ENCODE data around the gene CIZ1. TPM values are rescaled to one million over a fixed set of nuclear protein-coding genes. Genes with fewer than 3 reads are reported as not detected.

CIZ1 gene
- total RNA-seq, 1 experiment from 2014 or later = 104 TPM

- Histone ChIP-seq H3K23me2 (ENCODE audit: insufficient read length, low read depth, low read length, poor library complexity, severe bottlenecking) (peaks cover 8% of the 10 kb centered on the region), H2BK5ac (ENCODE audit: insufficient read length, low read length) (no peak overlapping the region), H3K4me1 (ENCODE audit: insufficient read depth, low read length) (peaks cover 6% of the 10 kb centered on the region; the same call in 1 of the 2 replicates), H3K4ac (ENCODE audit: low read depth, low read length) (no peak overlapping the region), H3K9me3 (ENCODE audit: control insufficient read depth, low read depth, low read length) (no peaks in the 10 kb centered on the region), H2BK15ac (ENCODE audit: low read depth, low read length) (no peak overlapping the region), H3K9ac (ENCODE audit: extremely low read depth, insufficient read length, low read length) (no peak overlapping the region), H3K56ac (ENCODE audit: insufficient read length, low read depth, low read length) (no peak overlapping the region), H2BK20ac (ENCODE audit: low read depth, low read length, poor library complexity, severe bottlenecking) (no peak overlapping the region), H3K79me2 (ENCODE audit: insufficient read depth, low read length) (no peaks in the 10 kb centered on the region), H4K5ac (ENCODE audit: insufficient read length, low read depth, low read length) (no peak overlapping the region), H3K4me2 (ENCODE audit: insufficient read depth, insufficient read length, low read length) (peak overlapping the region; percentile 83), H3T11ph (ENCODE audit: low read length) (no peak overlapping the region), H2BK120ac (ENCODE audit: low read depth, low read length, poor library complexity, severe bottlenecking) (no peak overlapping the region), H3K18ac (ENCODE audit: insufficient read length, low read depth, low read length) (no peak overlapping the region), H2AFZ (ENCODE audit: low read length) (no peak overlapping the region), H3K79me1 (ENCODE audit: insufficient read depth, low read depth, low read length, poor library complexity, severe bottlenecking) (no peaks in the 10 kb centered on the region), H2BK12ac (ENCODE audit: insufficient read length, low read depth, low read length) (no peak overlapping the region), H3K27me3 (ENCODE audit: insufficient read depth, low read length) (no peaks in the 10 kb centered on the region), H3K27ac (ENCODE audit: insufficient read length, low read depth, low read length) (no peak overlapping the region), H3K23ac (ENCODE audit: insufficient read length, low read depth, low read length) (no peak overlapping the region), H3K14ac (ENCODE audit: insufficient read depth, low read length) (no peak overlapping the region), H2AK5ac (ENCODE audit: insufficient read length, low read length) (no peak overlapping the region), H4K8ac (replicated peaks; ENCODE audit: insufficient read length, low read depth, low read length) (no peak overlapping the region), H4K20me1 (ENCODE audit: control insufficient read depth, insufficient read depth, insufficient read length) (no peaks in the 10 kb centered on the region), H4K91ac (ENCODE audit: insufficient read length, low read depth, low read length) (no peak overlapping the region)
- no CpG with 5 or more reads among the region's 2 CpGs for WGBS (ENCODE audit: extremely low coverage, insufficient read length, low lambda C conversion rate)
- H3K4me3 Mint-ChIP-seq = peak overlapping the region; percentile 68 to 90
- H3K4me1 Mint-ChIP-seq = peaks cover 23 to 28% of the 10 kb centered on the region in 2 experiments
- H3K36me3 Mint-ChIP-seq (ENCODE audit: insufficient read depth in 1 of 3, low read depth in 3 of 3) = peaks cover 0 to 1% (median 0%) of the 10 kb centered on the region in 3 experiments; a peak in 1 of 7 replicates
- H3K27me3 Mint-ChIP-seq (ENCODE audit: low read depth) = no peaks in the 10 kb centered on the region; the same call in 1 of the 2 replicates
- H3K27ac Mint-ChIP-seq = peak overlapping the region in 2 of 3 experiments; percentile 9 to 96; a peak in 2 of 7 replicates
- no peaks in the 10 kb centered on the region for H3K9me3 Mint-ChIP-seq
- no peak for TF ChIP-seq CTCF (conservative IDR thresholded peaks at IDR 0.05)
- no peak for DNase-seq
Observed at GRCh38 chr9:128202648-128203023, 11.3 kb upstream of the CIZ1 start.

Measured in H9 (cell line).